Neural cell (in vitro differentiated cells): ENCODE data around the gene TPST1.

Experiments used
- CTCF ChIP-seq: fragments of 450-650 bp; IDR thresholded peaks from 2 replicates; pipeline ENCODE4 v1.5.1; 2014; ENCODE audit warnings: antibody characterized with exemption, mild to moderate bottlenecking, moderate library complexity; ENCODE audit not compliant: poor library complexity, severe bottlenecking
- TAF1 ChIP-seq: IDR thresholded peaks from 2 replicates; pipeline ENCODE4 v1.6.1; 2012; ENCODE audit warnings: low read depth
- TF ChIP-seq, protein P1 (sequence below): IDR thresholded peaks from 2 replicates; pipeline ENCODE4 v1.6.1; 2012; ENCODE audit warnings: borderline replicate concordance

- TF ChIP-seq TAF1 (no peak), CTCF (no peak)
- TF ChIP-seq, protein P1, sequence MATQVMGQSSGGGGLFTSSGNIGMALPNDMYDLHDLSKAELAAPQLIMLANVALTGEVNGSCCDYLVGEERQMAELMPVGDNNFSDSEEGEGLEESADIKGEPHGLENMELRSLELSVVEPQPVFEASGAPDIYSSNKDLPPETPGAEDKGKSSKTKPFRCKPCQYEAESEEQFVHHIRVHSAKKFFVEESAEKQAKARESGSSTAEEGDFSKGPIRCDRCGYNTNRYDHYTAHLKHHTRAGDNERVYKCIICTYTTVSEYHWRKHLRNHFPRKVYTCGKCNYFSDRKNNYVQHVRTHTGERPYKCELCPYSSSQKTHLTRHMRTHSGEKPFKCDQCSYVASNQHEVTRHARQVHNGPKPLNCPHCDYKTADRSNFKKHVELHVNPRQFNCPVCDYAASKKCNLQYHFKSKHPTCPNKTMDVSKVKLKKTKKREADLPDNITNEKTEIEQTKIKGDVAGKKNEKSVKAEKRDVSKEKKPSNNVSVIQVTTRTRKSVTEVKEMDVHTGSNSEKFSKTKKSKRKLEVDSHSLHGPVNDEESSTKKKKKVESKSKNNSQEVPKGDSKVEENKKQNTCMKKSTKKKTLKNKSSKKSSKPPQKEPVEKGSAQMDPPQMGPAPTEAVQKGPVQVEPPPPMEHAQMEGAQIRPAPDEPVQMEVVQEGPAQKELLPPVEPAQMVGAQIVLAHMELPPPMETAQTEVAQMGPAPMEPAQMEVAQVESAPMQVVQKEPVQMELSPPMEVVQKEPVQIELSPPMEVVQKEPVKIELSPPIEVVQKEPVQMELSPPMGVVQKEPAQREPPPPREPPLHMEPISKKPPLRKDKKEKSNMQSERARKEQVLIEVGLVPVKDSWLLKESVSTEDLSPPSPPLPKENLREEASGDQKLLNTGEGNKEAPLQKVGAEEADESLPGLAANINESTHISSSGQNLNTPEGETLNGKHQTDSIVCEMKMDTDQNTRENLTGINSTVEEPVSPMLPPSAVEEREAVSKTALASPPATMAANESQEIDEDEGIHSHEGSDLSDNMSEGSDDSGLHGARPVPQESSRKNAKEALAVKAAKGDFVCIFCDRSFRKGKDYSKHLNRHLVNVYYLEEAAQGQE = no peak
Observed at GRCh38 chr7:66306243-66306642, 101.1 kb downstream of the TPST1 start.
